Omental fat pad (tissue), 4 donors: ENCODE data around the gene MPZL1. TPM values are rescaled to one million over a fixed set of nuclear protein-coding genes. Genes with fewer than 3 reads are reported as not detected.
"Not testable (repeated sequence)": the region's sequence is repeated elsewhere in the genome, so short reads cannot be mapped to it uniquely, and the experiment has no call there.

Source experiments
- ATAC-seq: fragments of 150-250 bp; one replicate; pipeline ENCODE4 v1.9.1; 2016; ENCODE audit warnings: mild to moderate bottlenecking, moderate library complexity; ENCODE audit not compliant: low FRiP score
- DNase-seq: peaks from one replicate; pipeline ENCODE4 v3.0.0-alpha.2; 2019; ENCODE audit warnings: low spot score
- CTCF ChIP-seq, 3 donors: fragments of 450-650 bp; IDR thresholded peaks; one replicate each; pipeline ENCODE4 v1.5.1; 2016 to 2017; ENCODE audit warnings: antibody characterized with exemption in 3 of 3, mild to moderate bottlenecking in 3 of 3, moderate library complexity in 2 of 3
- total RNA-seq, 4 donors: library from RNA; depleted of rRNA; stranded (reverse); fragments of >200 nt; gene quantifications; one replicate each; pipeline ENCODE4 v1.1.0, GENCODE V29; 2016

MPZL1 gene
- total RNA-seq, 4 donors from 2014 or later: 102 to 116 (median 108) TPM

- no peak for TF ChIP-seq CTCF (IDR thresholded peaks at IDR 0.05)
- DNase-seq: no peak
- no peak for ATAC-seq
Observed at GRCh38 chr1:167734841-167735240, 13.1 kb downstream of the MPZL1 start.

GRCh38 chr1:167737169-167737568 lies 15.4 kb downstream of the MPZL1 start:
- ATAC-seq: no peak
- no peak for DNase-seq
- no peak for TF ChIP-seq CTCF (IDR thresholded peaks at IDR 0.05)

DNA sequence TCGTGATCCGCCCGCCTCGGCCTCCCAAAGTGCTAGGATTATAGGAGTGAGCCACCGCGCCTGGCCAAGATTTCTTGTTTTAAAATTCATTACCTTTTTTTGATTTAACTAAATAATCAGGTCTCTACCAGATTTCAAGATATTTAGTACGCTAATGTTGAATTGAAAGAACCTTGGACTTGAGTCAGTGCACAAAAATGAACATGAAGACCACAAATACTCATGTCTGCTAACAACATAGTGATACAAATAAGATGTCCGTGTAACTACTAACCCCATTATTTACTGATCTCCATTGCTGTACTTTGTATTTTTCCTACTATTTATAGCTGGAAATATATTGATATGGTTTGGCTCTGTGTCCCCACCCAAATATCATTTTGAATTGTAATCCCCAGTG lies 16.4 kb downstream of the MPZL1 start:
- no peak for DNase-seq
- no peak for ATAC-seq

GRCh38 chr1:167739752-167740151 lies 18.0 kb downstream of the MPZL1 start:
- TF ChIP-seq CTCF (IDR thresholded peaks at IDR 0.05): no peak
- ATAC-seq (no peak), DNase-seq (no peak)

More for the DNA sequence above, 16.4 kb downstream of the MPZL1 start:
- no peak for TF ChIP-seq CTCF (IDR thresholded peaks at IDR 0.05)

DNA sequence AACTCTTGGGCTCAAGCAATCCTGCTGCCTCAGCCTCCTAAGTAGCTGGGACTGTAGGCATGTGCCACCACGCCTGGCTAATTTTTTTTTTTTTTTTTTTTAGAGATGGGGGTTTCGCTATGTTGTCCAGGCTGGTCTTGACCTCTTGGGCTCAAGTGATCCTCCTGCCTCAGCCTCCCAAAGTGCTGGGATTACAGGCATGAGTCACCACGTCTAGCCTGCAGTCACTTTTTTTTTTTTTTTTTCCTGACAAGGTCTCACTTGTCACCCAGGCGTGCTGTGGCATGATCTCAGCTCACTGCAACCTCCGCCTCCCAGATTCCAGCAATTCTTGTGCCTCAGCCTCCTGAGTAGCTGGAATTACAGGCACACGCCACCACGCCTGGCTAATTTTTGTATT lies 19.3 kb downstream of the MPZL1 start:
- DNase-seq, ATAC-seq: not testable (repeated sequence)

GRCh38 chr1:167742392-167743057 lies 20.7 kb downstream of the MPZL1 start:
- not testable (repeated sequence) for DNase-seq, ATAC-seq

GRCh38 chr1:167744901-167745300 lies 23.1 kb downstream of the MPZL1 start:
- DNase-seq (no peak), ATAC-seq (no peak)
- TF ChIP-seq CTCF (IDR thresholded peaks at IDR 0.05): no peak

- ATAC-seq (no peak), DNase-seq (no peak)
- TF ChIP-seq CTCF (IDR thresholded peaks at IDR 0.05): no peak
Observed at GRCh38 chr1:167746013-167746672, 24.4 kb downstream of the MPZL1 start.
